HG03432 (cell line): ENCODE results near the gene SLC7A9.
"Not testable (repeated sequence)": the region's sequence is repeated elsewhere in the genome, so short reads cannot be mapped to it uniquely, and the experiment has no call there.

Experiments used
- ATAC-seq: cut with Tn5 transposase; IDR thresholded peaks from one replicate; pipeline ENCODE4 v1.9.1; 2021; ENCODE audit warnings: mild to moderate bottlenecking, moderate library complexity; ENCODE audit not compliant: unreplicated experiment

Gene SLC7A9

GRCh38 chr19:32865326-32865725, 4.2 kb downstream of the SLC7A9 start:
- ATAC-seq = no peak

DNA sequence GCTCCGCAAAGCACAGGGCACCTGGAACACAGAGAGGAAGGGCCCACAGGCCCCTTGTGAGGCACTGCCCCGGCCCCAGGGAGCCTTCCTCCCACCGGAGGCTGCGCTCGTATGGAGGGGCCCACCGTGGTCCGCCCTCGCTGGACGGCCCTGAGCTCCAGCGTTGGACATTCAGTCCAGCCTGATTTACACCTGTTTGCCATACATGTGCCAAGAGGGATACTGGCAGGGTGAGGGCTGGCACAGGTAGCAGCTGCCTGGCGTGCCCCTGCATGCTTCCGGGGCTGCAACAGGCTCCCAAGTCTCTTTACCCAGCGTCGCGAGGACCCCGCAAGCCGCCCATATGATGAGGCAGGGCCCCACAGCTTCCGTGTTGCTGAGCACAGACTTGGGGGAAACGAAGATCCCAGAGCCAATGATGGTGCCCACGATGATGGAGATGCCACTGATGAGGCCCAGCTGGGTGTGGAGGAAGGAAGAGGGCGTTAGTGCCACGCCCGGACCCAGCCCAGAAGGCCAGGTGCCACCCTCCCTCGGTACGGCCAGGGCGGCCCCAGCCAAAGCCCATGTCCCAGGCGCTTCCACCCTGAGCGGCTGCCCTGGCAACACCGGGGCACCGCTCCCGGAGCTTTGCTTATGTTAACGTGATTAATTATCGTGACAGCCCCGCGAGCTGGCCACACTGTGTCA, 5.1 kb downstream of the SLC7A9 start:
- no peak for ATAC-seq

- no peak for ATAC-seq
These were observed 5.7 kb downstream of the SLC7A9 start for GRCh38 chr19:32863841-32864240.

GRCh38 chr19:32863301-32863700, 6.3 kb downstream of the SLC7A9 start:
- no peak for ATAC-seq

- no peak for ATAC-seq
These were observed 6.8 kb downstream of the SLC7A9 start for GRCh38 chr19:32862741-32863140.

DNA sequence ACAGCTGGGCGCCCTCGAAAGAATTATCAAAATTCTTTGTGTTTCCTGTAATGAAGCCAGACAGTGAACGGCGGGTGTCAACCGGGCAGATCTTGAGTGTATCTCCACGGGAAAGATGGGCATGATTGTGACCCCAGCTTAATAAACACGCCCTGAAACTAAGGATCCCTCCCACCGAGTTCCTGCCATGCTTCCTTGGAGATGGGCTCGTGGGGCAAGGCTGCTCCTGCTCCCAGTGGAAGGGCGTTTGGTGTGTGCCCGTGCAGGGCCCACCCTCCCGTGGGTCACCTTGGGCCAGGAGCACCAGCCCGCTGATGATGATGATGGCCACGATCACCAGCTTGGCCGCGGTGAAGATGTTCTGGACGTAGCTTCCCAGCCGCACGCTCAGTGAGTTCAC, 7.4 kb downstream of the SLC7A9 start:
- no peak for ATAC-seq

- ATAC-seq = no peak
These were observed 8.0 kb downstream of the SLC7A9 start for GRCh38 chr19:32861596-32861995.

GRCh38 chr19:32859591-32859990, 10.0 kb downstream of the SLC7A9 start:
- no peak for ATAC-seq

DNA sequence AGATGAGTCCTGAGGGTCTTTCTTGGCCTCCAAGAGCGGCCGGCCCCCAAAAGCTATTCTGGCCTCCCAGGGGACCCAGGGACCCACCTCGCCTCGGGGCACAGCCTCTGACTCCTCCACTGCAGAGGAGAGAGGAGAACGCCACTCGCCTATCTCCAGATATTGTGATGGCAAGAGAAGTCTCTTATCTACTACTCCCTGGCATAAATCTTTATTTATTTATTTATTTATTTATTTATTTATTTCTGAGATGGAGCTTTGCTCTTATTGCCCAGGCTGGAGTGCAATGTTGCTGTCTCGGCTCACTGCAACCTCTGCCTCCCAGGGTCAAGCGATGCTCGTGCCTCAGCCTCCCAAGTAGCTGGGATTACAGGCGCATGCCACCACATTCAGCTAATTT, 11.0 kb downstream of the SLC7A9 start:
- ATAC-seq = no peak

DNA sequence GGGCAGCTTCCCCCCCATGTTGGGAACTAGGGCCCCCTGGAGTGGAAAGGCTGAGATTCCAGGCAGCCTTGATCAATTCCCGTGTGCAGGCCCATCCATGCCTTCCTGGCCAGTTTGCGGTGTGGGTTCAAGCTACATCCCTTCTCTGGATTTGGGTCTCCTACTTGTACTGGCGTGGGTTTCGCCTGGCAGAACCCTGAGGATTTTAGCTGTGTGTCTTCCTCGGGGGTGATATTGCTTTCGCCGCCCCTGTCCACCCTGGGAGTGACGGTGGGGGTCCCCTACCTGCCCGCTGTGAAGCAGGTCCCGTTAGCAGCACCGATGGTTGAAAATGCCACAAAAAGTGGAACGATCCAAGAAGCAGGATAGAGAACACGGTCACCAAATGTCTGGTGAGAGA, 11.4 kb downstream of the SLC7A9 start:
- no peak for ATAC-seq

- no peak for ATAC-seq
These were observed 12.0 kb downstream of the SLC7A9 start for GRCh38 chr19:32857584-32857983.

DNA sequence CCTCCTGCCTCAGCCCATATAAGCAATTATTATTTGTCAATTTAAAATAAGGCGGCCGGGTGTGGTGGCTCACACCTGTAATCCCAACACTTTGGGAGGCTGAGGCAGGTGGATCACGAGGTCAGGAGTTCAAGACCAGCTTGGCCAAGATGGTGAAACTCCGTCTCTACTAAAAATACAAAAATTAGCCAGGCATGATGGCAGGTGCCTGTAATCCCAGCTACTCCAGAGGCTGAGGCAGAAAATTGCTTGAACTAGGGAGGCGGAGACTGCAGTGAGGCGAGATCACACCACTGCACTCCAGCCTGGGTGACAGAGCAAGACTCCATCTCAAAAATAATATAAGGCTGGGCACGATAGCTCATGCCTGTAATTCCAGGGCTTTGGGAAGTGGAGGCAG, 12.7 kb downstream of the SLC7A9 start:
- not testable (repeated sequence) for ATAC-seq

DNA sequence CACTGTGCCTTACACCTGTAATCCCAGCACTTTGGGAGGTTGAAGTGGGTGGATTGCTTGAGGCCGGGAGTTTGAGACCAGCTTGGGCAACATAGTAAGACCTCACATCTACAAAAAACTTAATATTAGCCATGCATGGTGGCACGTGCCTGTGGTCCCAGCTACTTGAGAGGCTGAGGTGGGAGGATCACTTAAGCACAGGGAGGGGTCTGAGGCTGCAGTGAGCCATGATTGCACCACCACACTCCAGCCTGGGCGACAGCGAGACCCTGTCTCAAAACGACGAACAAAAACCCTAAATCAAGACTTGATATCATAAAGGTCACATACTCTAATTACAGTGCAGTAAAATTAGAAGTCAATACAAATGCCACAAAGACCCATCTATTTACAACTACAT, 17.4 kb downstream of the SLC7A9 start:
- ATAC-seq = no peak

GRCh38 chr19:32848035-32848434, 21.5 kb downstream of the SLC7A9 start:
- ATAC-seq = not testable (repeated sequence)

DNA sequence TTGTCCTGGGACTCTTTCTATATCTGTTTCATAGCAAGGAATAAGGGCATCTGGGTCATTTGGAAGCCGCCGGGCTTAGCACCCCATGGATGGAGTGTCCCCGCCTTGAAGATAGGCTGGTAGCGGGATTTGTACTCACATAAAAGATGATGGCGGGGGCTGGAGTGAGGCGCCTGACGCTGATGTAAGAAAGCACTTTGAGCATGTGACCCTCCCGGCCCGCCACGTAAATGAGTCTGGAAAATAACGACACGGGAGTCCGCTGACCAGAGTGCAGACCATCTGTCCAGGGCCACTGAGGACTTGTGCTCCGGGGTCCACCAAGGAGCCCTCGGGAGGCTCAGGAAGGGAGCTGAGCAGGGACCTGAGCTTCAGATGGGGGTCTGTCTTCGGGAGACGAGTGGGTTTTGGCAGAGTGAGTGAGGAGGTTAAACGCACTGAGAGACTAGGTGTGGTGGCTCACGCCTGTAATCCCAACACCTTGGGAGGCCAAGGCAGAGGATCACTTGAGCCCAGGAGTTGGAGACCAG, 25.8 kb downstream of the SLC7A9 start:
- ATAC-seq = no peak

DNA sequence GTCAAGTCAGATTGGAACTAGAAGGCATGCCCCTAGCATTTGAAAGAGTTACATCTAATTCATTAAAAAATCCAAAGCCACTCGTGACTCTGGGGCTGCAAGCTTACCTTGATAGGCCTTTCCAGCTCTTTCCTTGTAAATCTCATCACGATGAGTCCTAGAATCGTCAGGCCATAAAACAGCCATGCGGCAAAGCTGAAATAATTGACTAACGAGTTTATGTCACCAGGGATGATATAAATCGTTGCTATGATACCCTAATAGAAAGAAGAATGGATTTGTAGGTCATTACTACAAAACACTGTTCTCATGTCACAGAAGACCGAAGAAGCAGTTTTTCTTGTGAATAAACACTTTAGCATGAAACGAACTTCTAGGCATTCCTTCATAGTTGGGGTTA, 27.5 kb downstream of the SLC7A9 start:
- no peak for ATAC-seq

DNA sequence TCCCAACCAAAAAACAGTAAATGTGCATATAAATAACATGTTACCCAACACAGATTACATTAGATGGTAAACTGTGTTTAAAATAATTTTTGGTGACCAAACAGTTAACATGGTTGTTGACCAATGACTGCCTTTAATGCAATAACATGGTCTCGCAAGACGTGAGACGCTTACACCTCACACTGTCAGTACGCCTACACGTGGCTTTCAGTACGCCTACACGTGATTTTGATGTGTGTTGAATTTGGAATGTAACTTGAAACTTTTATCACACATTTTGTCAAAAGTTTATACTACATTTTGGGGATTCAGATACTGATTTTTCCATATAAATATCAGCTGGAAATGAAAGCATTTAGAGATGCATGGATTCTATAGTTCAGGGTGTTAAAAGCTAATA, 32.0 kb downstream of the SLC7A9 start:
- no peak for ATAC-seq

GRCh38 chr19:32833388-32833787, 36.2 kb downstream of the SLC7A9 start:
- ATAC-seq = not testable (repeated sequence)

DNA sequence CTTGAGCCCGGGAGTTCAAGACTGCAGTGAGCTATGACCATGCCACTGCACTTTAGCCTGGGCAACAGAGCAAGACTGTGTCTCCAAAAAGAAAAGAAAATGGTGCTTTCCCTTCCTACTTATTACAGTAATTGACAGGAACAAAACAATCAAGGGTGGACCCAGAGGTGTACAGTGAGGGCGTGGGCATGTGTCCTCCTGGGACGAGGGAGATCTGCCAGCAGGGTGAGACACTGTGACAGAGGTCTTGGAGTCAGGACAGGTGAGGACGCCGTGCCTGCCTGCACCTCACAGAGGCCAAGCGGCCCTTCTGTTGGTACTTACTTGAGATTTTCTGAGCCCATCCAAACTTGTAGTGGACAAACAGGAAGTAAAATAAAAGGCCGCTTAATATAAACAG, 36.7 kb downstream of the SLC7A9 start:
- ATAC-seq = not testable (repeated sequence)

DNA sequence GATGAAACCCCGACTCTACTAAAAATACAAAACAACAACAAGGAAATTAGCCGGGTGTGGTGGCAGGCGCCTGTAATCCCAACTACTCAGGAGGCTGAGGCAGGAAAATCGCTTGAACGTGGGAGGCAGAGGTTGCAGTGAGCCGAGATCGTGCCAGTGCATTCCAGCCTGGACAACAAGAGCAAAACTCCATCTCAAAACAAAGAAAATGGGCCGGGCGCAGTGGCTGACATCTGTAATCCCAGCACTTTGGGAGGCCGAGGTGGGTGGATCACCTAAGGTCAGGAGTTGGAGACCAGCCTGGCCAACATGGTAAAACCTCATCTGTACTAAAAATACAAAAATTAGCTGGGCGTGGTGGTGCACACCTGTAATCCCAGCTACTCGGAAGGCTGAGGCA, 37.5 kb downstream of the SLC7A9 start:
- not testable (repeated sequence) for ATAC-seq

DNA sequence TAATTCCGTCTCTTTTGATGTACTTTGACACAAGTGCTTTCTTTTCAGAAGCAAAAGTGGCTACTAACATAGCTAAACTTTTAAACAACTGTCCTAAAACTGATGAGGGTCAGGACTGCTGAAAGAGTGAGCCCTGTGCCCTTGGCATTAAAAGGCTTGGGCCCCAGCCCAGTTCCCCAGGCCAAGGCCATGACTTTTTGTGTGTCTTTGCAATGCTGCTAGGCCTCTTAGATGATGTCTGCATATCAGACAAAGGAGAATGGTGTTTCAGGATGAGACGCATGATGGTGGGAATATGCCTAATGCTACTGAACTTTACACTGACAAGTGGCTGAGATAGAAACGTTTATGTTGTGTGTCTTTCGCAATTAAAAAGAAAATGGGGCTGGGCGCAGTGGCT, 38.0 kb downstream of the SLC7A9 start:
- ATAC-seq = no peak

- peak; percentile 42 for ATAC-seq
These were observed 39.1 kb downstream of the SLC7A9 start for GRCh38 chr19:32830231-32831014.
